ENCODE data around the gene ESD. TPM values are rescaled to one million over a fixed set of nuclear protein-coding genes. Genes with fewer than 3 reads are reported as not detected.

ESD gene
- polyA plus RNA-seq, 10 donors = 140 to 177 (median 158) TPM

- no peak for DNase-seq
Measured at GRCh38 chr13:46748300-46748699, 48.7 kb downstream of the ESD start.

GRCh38 chr13:46747031-46747820 lies 49.7 kb downstream of the ESD start:
- DNase-seq = no peak

GRCh38 chr13:46745706-46746105 lies 51.3 kb downstream of the ESD start:
- no peak for DNase-seq

- DNase-seq = no peak
Measured at GRCh38 chr13:46745062-46745461, 51.9 kb downstream of the ESD start.

- peak in 1 of 3 donors; percentile 23 for DNase-seq
Measured at GRCh38 chr13:46743191-46743590, 53.8 kb downstream of the ESD start.

GRCh38 chr13:46739447-46740098 lies 57.4 kb downstream of the ESD start:
- DNase-seq = peak in 1 of 3 donors; percentile 26

- peak; percentile 32 to 44 (median 36) for DNase-seq
Measured at GRCh38 chr13:46738766-46739165, 58.2 kb downstream of the ESD start.

- peak in 2 of 3 donors; percentile 47 to 66 for DNase-seq
Measured at GRCh38 chr13:46738055-46738454, 58.9 kb downstream of the ESD start.

- no peak for DNase-seq
Measured at GRCh38 chr13:46736541-46737310, 60.2 kb downstream of the ESD start.

- no peak for DNase-seq
Measured at GRCh38 chr13:46735425-46735824, 61.5 kb downstream of the ESD start.

GRCh38 chr13:46731535-46731934 lies 65.4 kb downstream of the ESD start:
- no peak for DNase-seq

GRCh38 chr13:46728777-46729176 lies 68.2 kb downstream of the ESD start:
- no peak for DNase-seq

GRCh38 chr13:46726347-46726746 lies 70.6 kb downstream of the ESD start:
- no peak for DNase-seq

Other genes with a start within 250 kb of the ESD start
- gene LRCH1, start 244.0 kb downstream of the ESD start, polyA plus RNA-seq (ENCODE audit: insufficient read length in 10 of 10) = 10 to 100 TPM; 17.4 to 26.1 (median 21.4) TPM
- 1 to 10 TPM in 1 of 10 donors, under 1 TPM in 9; 0.14 to 1.2 (median 0.42) TPM for gene HTR2A, start 99.9 kb upstream of the ESD start, polyA plus RNA-seq (ENCODE audit: insufficient read length in 10 of 10)